Stomach (tissue), 4 donors: Measurements from ENCODE around the gene CLK2.

Experiments used
- CTCF ChIP-seq, 7 experiments: fragments of 450-650 bp in 4 of 7; fragments of 200-600 bp in 3 of 7; sonication (generic) in 3 of 7; IDR thresholded peaks; one replicate each; pipeline ENCODE4 v1.5.1; 2016 to 2019; ENCODE audit warnings: antibody characterized with exemption in 7 of 7, control low read depth in 2 of 7, mild to moderate bottlenecking in 1 of 7
- POLR2A ChIP-seq, 4 donors: fragments of 450-650 bp; IDR thresholded peaks; one replicate each; pipeline ENCODE4 v1.6.1; 2016; ENCODE audit warnings: antibody characterized with exemption in 4 of 4, control low read depth in 2 of 4, mild to moderate bottlenecking in 1 of 4, moderate library complexity in 1 of 4

GRCh38 chr1:155266553-155266952, 6.8 kb downstream of the CLK2 start:
- TF ChIP-seq CTCF (IDR thresholded peaks at IDR 0.05), result no peak
- TF ChIP-seq POLR2A (IDR thresholded peaks at IDR 0.05), result no peak
